ENCODE measurements around the gene PPIL3. TPM values are rescaled to one million over a fixed set of nuclear protein-coding genes. Genes with fewer than 3 reads are reported as not detected.

Gene PPIL3
- total and polyA plus RNA-seq, 9 of the 15 experiments (the other 6 are each of a cell fraction or from before 2014, with no cell fraction given): 22.4 to 66.2 (median 49.0) TPM

GRCh38 chr2:200913654-200914053 is 24.8 kb upstream of the PPIL3 start:
- Histone ChIP-seq H3K27me3 (ENCODE audit: control insufficient read depth in 2 of 2, insufficient read depth in 2 of 2, low read length in 2 of 2) (no peaks in the 10 kb centered on the region), H3K9me3 (replicated peaks; ENCODE audit: control insufficient read depth, insufficient read depth, low read depth, low read length) (no peaks in the 10 kb centered on the region), H3K4me3 (no peak overlapping the region), H3K27ac (ENCODE audit: extremely low read depth, low read depth, low read length) (no peak overlapping the region), H3K79me2 (ENCODE audit: control insufficient read depth, insufficient read depth, low read length) (no peaks in the 10 kb centered on the region), H3K9me1 (ENCODE audit: control insufficient read depth, insufficient read depth, low read length) (no peaks in the 10 kb centered on the region), H2AFZ (ENCODE audit: low read depth, low read length) (no peak overlapping the region), H3K4me1 (replicated peaks in 1 of 2; ENCODE audit: control insufficient read depth in 2 of 2, insufficient read depth in 2 of 2, low read length in 2 of 2) (no peaks in the 10 kb centered on the region), H3K9ac (ENCODE audit: insufficient read depth in 1 of 2, low read depth in 2 of 2, low read length in 2 of 2) (no peak overlapping the region), H3K4me2 (ENCODE audit: insufficient read depth, low read length) (no peak overlapping the region), H3K36me3 (ENCODE audit: control insufficient read depth, insufficient read depth, low read length) (peaks cover 71% of the 10 kb centered on the region; the same call in 2 of the 3 replicates), H4K20me1 (replicated peaks; ENCODE audit: control insufficient read depth, insufficient read depth, low read length) (no peaks in the 10 kb centered on the region)
- ATAC-seq (no peak), DNase-seq (ENCODE audit: extremely low read depth in 1 of 4, low spot score in 3 of 4) (no peak), FAIRE-seq (no peak)
- no TSS peak for BruUV-seq (replicated peaks)
- CTCF ChIA-PET (ENCODE audit: low intra/inter-chr PET ratio): no interaction called here
- POLR2A ChIA-PET: interaction anchor here (0.8 kb wide), 1 partner anchor 1685 kb away, joined by 4 read pairs; no protein-coding TSS in a partner anchor
- in situ Hi-C loops (cut with MboI) (loop anchor here (25.0 kb wide), 1 partner anchor 449 kb away; the partner anchor contains the start of gene FLACC1), intact Hi-C loops (cut with micrococcal nuclease) (no loop called here)
- TF ChIP-seq RBM39 (optimal IDR thresholded peaks at IDR 0.05; ENCODE audit: low read depth, low read length) (no peak), ZNF589 (CRISPR knock-in tag; IDR thresholded peaks at IDR 0.05; ENCODE audit: low read depth) (no peak), ZNF444 (CRISPR knock-in tag; IDR thresholded peaks at IDR 0.05) (no peak), RNF219 (CRISPR knock-in tag; IDR thresholded peaks at IDR 0.05) (no peak), MCM5 (IDR thresholded peaks at IDR 0.05; ENCODE audit: low read depth) (no peak), ZNF274 (IDR thresholded peaks at IDR 0.05; ENCODE audit: borderline replicate concordance, low read depth, low read length) (no peak), BRF2 (IDR thresholded peaks at IDR 0.05; ENCODE audit: borderline replicate concordance, insufficient read depth, insufficient read length) (no peak), STAG1 (CRISPR knock-in tag; IDR thresholded peaks at IDR 0.05; ENCODE audit: borderline replicate concordance) (no peak), HDAC6 (IDR thresholded peaks at IDR 0.05; ENCODE audit: low read depth, low read length) (no peak), KAT7 (CRISPR knock-in tag; IDR thresholded peaks at IDR 0.05; ENCODE audit: borderline replicate concordance) (no peak), ZNF3 (CRISPR knock-in tag; IDR thresholded peaks at IDR 0.05) (no peak), TCFL5 (CRISPR knock-in tag; conservative IDR thresholded peaks at IDR 0.05) (no peak), PATZ1 (CRISPR knock-in tag; IDR thresholded peaks at IDR 0.05; ENCODE audit: borderline replicate concordance) (no peak), NCOA4 (IDR thresholded peaks at IDR 0.05; ENCODE audit: partially characterized antibody) (no peak), ZNF184 (CRISPR knock-in tag; IDR thresholded peaks at IDR 0.05) (no peak)
